ACC112 (cell line): ENCODE data around the gene PI4K2A.

Source experiments
- H2AFZ ChIP-seq: fragments of 200-600 bp; sonication (generic); one replicate; pipeline ENCODE4 v1.6.0; 2017; ENCODE audit warnings: antibody characterized with exemption, low read length; ENCODE audit not compliant: unreplicated experiment
- H3K27ac ChIP-seq: fragments of 200-600 bp; sonication (generic); 2 replicates; pipeline ENCODE4 v1.5.1; 2014; ENCODE audit warnings: low read depth, mild to moderate bottlenecking, antibody characterized with exemption, low read length, moderate library complexity
- H3K27me3 ChIP-seq: fragments of 200-600 bp; sonication (generic); 2 replicates; pipeline ENCODE4 v1.6.1; 2014; ENCODE audit warnings: mild to moderate bottlenecking, antibody characterized with exemption, low read length, moderate library complexity, mixed read lengths; ENCODE audit not compliant: insufficient read depth
- H3K36me3 ChIP-seq: fragments of 200-600 bp; sonication (generic); 2 replicates; pipeline ENCODE4 v1.6.1; 2016; ENCODE audit warnings: mild to moderate bottlenecking, antibody characterized with exemption, low read length, moderate library complexity, mixed read lengths; ENCODE audit not compliant: insufficient read depth
- H3K4me1 ChIP-seq: fragments of 200-600 bp; sonication (generic); one replicate; pipeline ENCODE4 v1.6.1; 2016; ENCODE audit warnings: low read length, mixed read lengths; ENCODE audit not compliant: insufficient read depth, unreplicated experiment, control insufficient read depth
- H3K4me3 ChIP-seq: fragments of 200-600 bp; sonication (generic); 2 replicates; pipeline ENCODE4 v1.5.1; 2014; ENCODE audit warnings: mild to moderate bottlenecking, low read depth, low read length
- H3K79me2 ChIP-seq: fragments of 200-600 bp; sonication (generic); one replicate; pipeline ENCODE4 v1.6.0; 2016; ENCODE audit warnings: low read length; ENCODE audit not compliant: control insufficient read depth, unreplicated experiment, insufficient read depth

The PI4K2A gene

DNA sequence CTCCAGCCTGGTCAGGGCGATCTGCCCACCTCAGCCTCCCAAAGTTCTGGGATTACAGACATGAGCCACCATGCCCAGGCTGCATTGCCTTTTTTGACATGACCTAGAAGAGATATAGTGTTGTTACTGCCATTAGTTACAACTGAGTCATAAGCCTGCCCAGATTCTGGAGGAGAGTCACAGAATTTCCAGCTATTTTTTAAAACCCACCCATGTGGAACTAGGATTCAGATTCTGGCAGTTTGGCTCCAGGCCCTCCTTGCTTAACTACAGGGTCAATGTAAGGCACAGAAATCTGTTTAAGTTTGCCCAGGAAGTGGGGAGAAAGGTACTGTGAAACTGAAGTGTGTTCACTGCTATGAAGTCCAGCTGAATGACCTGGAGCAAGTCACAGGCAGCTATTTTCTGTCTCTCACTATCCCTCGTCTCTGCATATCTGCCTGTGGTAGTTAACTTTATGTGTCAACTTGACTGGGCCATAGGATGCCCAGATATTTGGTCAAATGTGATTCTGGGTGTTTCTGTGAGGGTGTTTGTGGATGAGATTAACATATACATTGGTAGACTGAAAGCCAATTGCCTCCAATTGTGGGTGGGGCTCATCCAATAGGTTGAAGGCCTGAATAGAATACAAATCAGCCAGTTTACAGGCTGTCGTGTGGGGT, 64.7 kb downstream of the PI4K2A start:
- Histone ChIP-seq H3K4me1 (no peaks in the 10 kb centered on the region), H3K79me2 (no peaks in the 10 kb centered on the region), H3K27ac (no peak overlapping the region), H2AFZ (no peak overlapping the region), H3K4me3 (no peak overlapping the region), H3K27me3 (no peaks in the 10 kb centered on the region), H3K36me3 (no peaks in the 10 kb centered on the region)

DNA sequence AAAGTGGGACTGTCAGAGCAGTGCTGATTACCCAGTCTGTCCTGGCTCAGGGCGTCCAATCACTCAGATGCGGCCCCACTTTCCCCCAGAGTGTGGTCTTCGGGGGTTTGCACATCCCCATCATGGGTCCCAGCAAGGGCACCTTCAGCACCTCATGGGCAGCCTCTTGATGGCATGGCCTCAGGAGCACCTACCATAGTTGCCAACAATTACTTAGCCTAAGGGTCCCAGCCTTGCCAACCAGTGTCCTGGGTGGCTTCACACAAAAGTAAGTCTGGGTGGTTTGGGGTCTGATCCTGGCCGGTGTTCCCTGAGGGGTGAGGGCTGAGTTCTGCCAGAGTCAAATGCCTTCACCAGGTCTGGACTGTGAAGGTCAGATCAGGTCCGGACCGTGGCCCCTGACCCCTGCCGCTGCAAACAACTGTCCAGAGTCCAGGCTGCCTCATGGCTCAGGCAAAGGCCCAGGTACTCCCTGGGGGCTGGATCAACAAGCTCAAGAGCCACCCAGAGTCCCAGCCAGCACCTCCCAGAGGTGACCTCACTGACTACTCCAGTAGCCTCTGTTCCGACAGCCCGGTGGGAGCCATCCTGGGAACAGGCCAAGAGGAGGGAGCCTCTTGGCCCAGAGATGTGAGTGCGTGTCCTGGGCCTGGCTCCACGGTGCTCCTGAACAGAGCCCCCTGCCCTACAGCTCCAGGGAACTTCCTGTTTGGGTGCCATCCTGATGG, 66.8 kb downstream of the PI4K2A start:
- H3K4me1 ChIP-seq, result no peaks in the 10 kb centered on the region
- no peak overlapping the region for H2AFZ ChIP-seq
- no peaks in the 10 kb centered on the region for H3K36me3 ChIP-seq
- H3K27ac ChIP-seq, result no peak overlapping the region
- H3K4me3 ChIP-seq, result no peak overlapping the region
- no peaks in the 10 kb centered on the region for H3K27me3 ChIP-seq
- no peaks in the 10 kb centered on the region for H3K79me2 ChIP-seq

DNA sequence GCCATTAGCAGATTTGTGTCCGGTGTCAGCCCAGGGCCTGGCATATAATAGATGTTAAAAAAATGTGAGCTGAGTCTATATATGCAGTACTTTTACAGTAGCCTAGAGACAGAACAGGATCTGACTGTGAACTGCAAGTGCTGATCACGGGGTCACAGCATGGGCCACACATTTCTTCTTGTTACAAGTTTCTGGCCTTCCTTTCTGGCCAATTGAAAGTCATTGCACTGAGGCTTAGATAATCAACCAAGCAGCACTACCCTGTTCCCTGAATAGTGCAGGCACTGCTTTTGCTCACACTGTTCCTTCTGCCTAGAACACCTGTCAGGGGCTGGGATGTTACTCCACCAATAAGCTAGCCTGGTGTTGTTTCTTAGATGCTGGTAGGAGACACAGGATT, 67.7 kb downstream of the PI4K2A start:
- no peak overlapping the region for H2AFZ ChIP-seq
- no peak overlapping the region for H3K27ac ChIP-seq
- no peaks in the 10 kb centered on the region for H3K79me2 ChIP-seq
- no peaks in the 10 kb centered on the region for H3K27me3 ChIP-seq
- no peaks in the 10 kb centered on the region for H3K36me3 ChIP-seq
- H3K4me3 ChIP-seq, result no peak overlapping the region
- H3K4me1 ChIP-seq, result peaks cover 5% of the 10 kb centered on the region

DNA sequence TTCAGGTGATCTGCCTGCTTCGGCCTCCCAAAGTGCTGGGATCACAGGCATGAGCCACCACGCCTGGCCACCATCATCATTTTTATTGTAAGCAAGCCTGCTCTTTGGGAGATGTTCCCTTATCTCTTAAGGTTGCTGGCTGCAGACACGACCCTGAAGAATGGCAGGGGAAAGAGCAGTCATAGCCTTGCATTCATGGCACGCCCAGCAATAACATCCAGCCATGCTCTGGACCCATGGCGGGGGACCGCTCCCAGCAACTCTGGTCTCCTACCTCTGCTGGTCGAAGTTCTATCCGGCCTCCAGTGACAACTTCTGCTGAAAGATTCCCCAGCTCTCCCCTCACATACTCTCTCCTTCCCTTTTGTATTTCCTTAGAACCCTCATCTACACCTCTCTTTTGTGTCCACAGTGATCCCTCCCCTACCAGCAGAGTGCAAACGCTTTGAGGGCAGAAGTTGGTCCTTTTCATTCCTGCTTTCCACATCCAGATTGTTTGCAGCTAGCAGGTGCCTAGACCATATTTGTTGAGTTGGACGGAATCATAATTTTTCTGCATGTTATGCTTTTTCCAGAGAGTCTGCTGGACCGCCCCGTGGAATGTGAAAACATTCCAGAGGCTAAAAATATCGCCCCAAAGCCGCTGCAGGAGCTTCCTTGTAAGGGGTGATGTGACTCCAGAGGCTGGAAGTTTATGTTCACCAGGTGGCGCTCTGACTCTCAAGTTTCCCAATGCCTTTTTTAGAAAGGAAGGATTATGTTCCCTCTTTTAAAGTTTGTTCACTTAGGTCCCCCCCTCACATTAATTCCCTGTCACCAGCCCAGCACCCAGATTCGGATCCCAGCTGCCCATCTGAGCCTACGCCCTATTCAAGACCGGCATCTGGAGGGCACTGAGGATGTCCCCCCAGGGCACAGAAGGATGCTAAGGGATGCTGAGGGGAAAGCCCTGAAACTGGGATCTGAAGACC, 68.8 kb downstream of the PI4K2A start:
- H3K79me2 ChIP-seq, result no peaks in the 10 kb centered on the region
- H3K4me3 ChIP-seq, result no peak overlapping the region
- no peak overlapping the region for H2AFZ ChIP-seq
- H3K27me3 ChIP-seq, result no peaks in the 10 kb centered on the region
- H3K27ac ChIP-seq, result no peak overlapping the region
- H3K4me1 ChIP-seq, result peaks cover 7% of the 10 kb centered on the region
- no peaks in the 10 kb centered on the region for H3K36me3 ChIP-seq

DNA sequence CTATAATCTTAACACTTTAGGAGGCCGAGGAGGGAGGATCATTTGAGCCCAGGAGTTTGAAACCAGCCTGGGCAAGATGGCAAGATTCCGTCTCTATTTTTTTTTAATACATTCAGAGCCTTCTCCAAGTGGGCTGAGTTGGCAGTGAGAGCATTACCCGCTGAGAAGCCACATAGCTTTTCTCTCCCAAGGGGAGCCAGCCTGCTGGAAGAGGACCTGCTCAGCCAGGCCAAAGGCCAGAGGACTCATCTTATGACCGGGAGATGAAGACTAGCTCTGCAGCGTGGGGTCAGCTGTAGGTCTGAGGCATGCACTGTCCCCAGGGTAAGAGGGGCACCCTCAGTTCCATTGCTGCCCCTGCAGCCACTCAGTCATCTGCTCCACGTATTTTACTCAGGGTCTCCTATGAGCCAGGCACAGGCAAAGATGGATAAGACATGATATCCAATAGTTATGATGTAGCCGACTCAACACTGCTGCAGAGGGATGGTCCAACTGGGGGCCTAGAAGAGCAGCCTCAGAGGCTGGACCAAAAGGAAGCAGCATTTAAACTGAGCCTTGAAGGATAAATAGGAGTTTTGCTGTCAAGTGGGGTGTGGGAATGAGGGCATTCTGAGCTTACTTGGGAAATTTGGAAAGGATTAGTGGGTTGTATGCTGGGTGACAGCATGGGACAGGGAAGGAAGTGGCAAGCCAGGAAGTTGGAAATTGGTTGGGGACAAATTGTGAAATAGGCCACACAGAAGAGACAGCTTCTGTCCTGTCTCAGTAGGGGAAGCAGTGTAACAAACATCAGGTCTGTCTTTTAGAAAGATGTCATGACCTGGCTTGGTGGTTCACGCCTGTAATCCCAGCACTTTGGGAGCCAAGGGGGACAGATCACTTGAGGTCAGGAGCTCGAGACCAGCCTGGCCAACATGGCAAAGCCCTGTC, 71.4 kb downstream of the PI4K2A start:
- H3K79me2 ChIP-seq, result peaks cover 25% of the 10 kb centered on the region
- H3K4me3 ChIP-seq, result no peak overlapping the region
- H3K27me3 ChIP-seq, result no peaks in the 10 kb centered on the region
- H2AFZ ChIP-seq, result no peak overlapping the region
- no peak overlapping the region for H3K27ac ChIP-seq
- H3K4me1 ChIP-seq, result peaks cover 24% of the 10 kb centered on the region
- peaks cover 6% of the 10 kb centered on the region; the same call in 1 of the 2 replicates for H3K36me3 ChIP-seq

DNA sequence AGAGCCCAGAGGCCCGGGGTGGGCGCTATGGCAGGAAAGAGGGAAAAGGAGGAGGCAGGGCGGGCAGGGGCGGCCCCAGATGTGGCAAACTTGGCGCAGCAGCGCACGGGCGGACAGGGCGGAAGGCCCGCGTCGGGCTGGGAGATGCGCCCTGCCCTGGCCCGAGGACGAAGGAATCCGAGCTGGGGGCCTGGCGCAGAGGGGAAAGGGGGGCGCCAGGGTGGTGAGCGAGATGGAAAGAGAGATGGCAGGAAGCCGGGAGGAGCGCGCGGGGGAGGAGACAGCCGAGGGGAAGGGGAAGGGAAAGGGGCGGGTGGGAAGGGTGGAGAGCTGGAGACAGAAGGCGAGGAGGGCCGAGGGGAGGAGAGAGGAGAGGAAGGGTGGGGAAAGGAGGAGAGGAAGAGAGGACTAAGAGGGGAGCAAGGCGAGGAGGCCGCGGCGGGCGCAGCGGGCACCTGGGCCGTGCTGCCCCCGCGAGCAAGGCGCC, 72.9 kb downstream of the PI4K2A start, which contains the start of gene MARVELD1:
Gene MARVELD1, plus strand, starts transcription at position 392 of the 487 bp plus-strand sequence. CDS start 147 bp downstream, outside the sequence.
- Histone ChIP-seq H3K36me3 (peaks cover 16% of the 10 kb centered on the region), H3K27me3 (no peaks in the 10 kb centered on the region), H3K4me1 (peaks cover 32% of the 10 kb centered on the region), H3K4me3 (peak within 1 kb of the TSS; percentile 85), H3K79me2 (peaks cover 36% of the 10 kb centered on the region), H3K27ac (peak within 1 kb of the TSS; percentile 64), H2AFZ (peak within 1 kb of the TSS; percentile 86)

DNA sequence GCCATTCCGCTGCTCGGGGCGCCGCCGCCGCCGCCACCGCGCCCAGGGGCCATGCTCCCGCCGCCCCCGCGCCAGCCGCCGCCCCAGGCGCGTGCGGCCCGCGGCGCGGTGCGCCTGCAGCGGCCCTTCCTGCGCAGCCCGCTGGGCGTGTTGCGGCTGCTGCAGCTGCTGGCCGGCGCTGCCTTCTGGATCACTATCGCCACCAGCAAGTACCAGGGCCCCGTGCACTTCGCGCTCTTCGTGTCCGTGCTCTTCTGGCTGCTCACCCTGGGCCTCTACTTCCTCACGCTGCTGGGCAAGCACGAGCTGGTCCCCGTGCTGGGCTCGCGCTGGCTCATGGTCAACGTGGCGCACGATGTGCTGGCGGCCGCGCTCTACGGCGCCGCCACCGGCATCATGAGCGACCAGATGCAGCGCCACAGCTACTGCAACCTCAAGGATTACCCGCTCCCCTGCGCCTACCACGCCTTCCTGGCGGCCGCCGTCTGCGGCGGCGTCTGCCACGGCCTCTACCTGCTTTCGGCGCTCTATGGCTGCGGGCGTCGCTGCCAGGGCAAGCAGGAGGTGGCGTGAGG, 73.4 kb downstream of the PI4K2A start:
- H3K79me2 ChIP-seq, result peaks cover 36% of the 10 kb centered on the region
- H3K4me1 ChIP-seq, result peaks cover 38% of the 10 kb centered on the region
- H2AFZ ChIP-seq, result peak overlapping the region; percentile 10
- peaks cover 20% of the 10 kb centered on the region for H3K36me3 ChIP-seq
- peak overlapping the region; percentile 85 for H3K4me3 ChIP-seq
- H3K27me3 ChIP-seq, result no peaks in the 10 kb centered on the region
- peak overlapping the region; percentile 64 for H3K27ac ChIP-seq

DNA sequence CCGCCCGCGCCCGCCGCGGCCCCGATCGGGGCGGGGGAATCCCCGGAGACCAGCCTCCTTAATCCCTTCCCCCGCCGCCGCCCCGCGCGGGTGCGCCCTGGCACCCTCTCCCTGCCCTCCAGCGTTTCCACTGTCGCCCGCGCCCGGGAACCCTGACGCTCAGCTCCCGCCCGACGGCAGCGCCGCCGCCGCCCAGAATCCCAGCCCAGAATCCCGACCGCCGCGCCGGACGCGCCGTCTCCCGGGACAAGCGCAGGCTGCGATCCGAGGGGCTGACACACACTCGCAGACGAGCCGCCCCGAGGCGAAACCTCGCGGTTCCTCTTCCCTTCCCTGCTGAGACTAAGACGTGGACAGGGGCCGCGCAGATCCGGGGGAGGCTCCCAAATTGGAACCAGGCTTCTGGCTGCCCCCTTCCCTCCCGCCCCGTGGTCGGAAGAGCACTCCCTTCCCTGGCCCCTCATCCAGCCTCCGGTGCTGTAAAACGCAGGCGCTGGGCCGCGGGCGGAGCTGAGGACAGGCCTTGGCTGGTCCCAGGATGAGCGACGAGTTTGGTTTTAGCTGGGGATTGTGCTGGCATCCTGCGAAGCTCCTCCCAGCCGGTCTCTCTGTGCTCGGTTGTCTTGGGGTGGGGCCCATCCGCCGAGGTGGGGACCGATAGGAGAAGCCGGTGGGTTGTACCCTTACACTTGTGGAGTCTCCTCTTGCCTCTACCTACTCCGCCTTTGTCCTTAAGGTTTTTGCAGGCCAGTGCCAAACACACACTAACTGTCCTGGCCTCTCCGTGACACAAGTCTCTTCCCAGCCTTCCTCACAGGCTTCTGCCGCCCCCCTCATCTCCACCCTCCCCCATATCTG, 74.2 kb downstream of the PI4K2A start:
- H3K27ac ChIP-seq, result peak overlapping the region; percentile 64
- H3K27me3 ChIP-seq, result no peaks in the 10 kb centered on the region
- H3K79me2 ChIP-seq, result peaks cover 36% of the 10 kb centered on the region
- H3K4me1 ChIP-seq, result peaks cover 40% of the 10 kb centered on the region
- peak overlapping the region; percentile 85 for H3K4me3 ChIP-seq
- peaks cover 20% of the 10 kb centered on the region for H3K36me3 ChIP-seq
- peak overlapping the region; percentile 10 for H2AFZ ChIP-seq
